ENCODE measurements around the gene SNPH.

DNA sequence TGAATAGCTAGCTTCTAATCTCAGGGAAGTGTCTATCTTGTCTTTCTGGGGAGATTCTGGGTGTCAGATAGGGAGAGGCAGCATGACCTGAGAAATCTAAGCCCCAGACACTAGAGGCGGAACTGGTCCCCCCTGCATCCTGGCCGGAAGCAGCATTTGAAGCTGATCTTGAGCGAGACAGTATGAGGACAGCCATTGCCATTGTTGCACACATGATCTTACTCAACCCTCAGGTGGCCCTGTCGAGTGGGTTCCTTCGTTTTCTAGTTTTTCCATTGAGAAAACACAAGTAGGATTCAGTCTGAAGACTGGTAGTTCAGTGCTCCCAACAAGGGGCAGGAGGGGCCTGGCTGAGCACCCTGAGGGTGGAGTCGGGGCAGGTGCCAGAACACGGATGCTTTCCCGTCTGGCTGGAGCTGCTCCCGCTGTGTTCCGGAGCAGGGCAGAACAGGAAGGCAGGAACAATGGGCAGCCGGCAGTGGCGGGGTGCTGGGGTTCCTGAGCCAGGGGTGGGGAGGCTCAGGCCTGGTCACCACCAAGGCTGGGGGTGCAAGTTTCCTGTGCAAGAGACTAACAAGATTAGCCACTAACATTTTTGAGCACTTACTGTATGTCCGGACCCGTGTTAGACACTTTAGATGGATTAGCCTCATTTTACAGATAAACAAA lies 70.7 kb downstream of the SNPH start:
- TF ChIP-seq, protein P1, sequence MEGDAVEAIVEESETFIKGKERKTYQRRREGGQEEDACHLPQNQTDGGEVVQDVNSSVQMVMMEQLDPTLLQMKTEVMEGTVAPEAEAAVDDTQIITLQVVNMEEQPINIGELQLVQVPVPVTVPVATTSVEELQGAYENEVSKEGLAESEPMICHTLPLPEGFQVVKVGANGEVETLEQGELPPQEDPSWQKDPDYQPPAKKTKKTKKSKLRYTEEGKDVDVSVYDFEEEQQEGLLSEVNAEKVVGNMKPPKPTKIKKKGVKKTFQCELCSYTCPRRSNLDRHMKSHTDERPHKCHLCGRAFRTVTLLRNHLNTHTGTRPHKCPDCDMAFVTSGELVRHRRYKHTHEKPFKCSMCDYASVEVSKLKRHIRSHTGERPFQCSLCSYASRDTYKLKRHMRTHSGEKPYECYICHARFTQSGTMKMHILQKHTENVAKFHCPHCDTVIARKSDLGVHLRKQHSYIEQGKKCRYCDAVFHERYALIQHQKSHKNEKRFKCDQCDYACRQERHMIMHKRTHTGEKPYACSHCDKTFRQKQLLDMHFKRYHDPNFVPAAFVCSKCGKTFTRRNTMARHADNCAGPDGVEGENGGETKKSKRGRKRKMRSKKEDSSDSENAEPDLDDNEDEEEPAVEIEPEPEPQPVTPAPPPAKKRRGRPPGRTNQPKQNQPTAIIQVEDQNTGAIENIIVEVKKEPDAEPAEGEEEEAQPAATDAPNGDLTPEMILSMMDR (conservative IDR thresholded peaks at IDR 0.05; ENCODE audit: low read length): no peak
- no peak for TF ChIP-seq EZH2phosphoT487 (IDR thresholded peaks at IDR 0.05; ENCODE audit: borderline replicate concordance)
